H1 (cell line): Measurements from ENCODE around the gene PCDHB3. TPM values are rescaled to one million over a fixed set of nuclear protein-coding genes. Genes with fewer than 3 reads are reported as not detected.

ENCODE experiments used
- CTCF ChIA-PET: fragments of 300-600 bp; sonication (Branson Sonifier 250); formaldehyde crosslinking; loops from one replicate; lab custom pipeline; 2021; ENCODE audit not compliant: partially characterized antibody; lab: Charles Lee
- POLR2A ChIA-PET: fragments of 300-600 bp; sonication (Branson Sonifier 250); formaldehyde crosslinking; loops from one replicate; lab custom pipeline; 2021; ENCODE audit warnings: inconsistent platforms; ENCODE audit not compliant: partially characterized antibody; lab: Charles Lee
- DNase-seq, 2 experiments: peaks; one replicate each; pipeline versions ENCODE4 v3.0.0 to v3.0.0-alpha.2; 2010 to 2022; ENCODE audit warnings: low spot score in 2 of 2, low read depth in 1 of 2, mixed read lengths in 1 of 2
- FAIRE-seq: peaks from 2 replicates; lab custom pipeline; 2011; peaks lifted over from hg19 to GRCh38; lab: Jason Lieb, UNC
- H2AFZ ChIP-seq: 2 replicates; pipeline ENCODE4 v1.8.1; 2012; ENCODE audit warnings: low read length, inconsistent platforms
- H2AK5ac ChIP-seq: 2 replicates; pipeline ENCODE4 v1.6.1; 2013; ENCODE audit warnings: low read depth, low read length
- H2BK120ac ChIP-seq: replicated peaks from 2 replicates; pipeline ENCODE3; 2013; ENCODE audit warnings: low read depth, low read length, inconsistent platforms
- H2BK12ac ChIP-seq: 2 replicates; pipeline ENCODE4 v1.6.1; 2013; ENCODE audit warnings: low read depth, low read length
- H2BK15ac ChIP-seq: 2 replicates; pipeline ENCODE4 v1.6.1; 2013; ENCODE audit warnings: low read length
- H2BK20ac ChIP-seq: 2 replicates; pipeline ENCODE4 v1.6.1; 2013; ENCODE audit warnings: low read length
- H2BK5ac ChIP-seq: 2 replicates; pipeline ENCODE4 v1.6.1; 2013; ENCODE audit warnings: low read depth, low read length
- H3K14ac ChIP-seq: 2 replicates; pipeline ENCODE4 v1.6.1; 2013; ENCODE audit warnings: inconsistent platforms; ENCODE audit not compliant: insufficient read length
- H3K18ac ChIP-seq: 2 replicates; pipeline ENCODE4 v1.6.1; 2013; ENCODE audit warnings: low read length; ENCODE audit errors: extremely low read depth
- H3K23ac ChIP-seq: 2 replicates; pipeline ENCODE4 v1.6.1; 2013; ENCODE audit warnings: inconsistent platforms; ENCODE audit not compliant: insufficient read length
- H3K23me2 ChIP-seq: 2 replicates; pipeline ENCODE4 v1.6.1; 2013; ENCODE audit warnings: low read depth, low read length
- H3K27ac ChIP-seq: 2 replicates; pipeline ENCODE4 v1.6.1; 2011; ENCODE audit warnings: low read depth, low read length, inconsistent platforms
- H3K27me3 ChIP-seq, 4 experiments: replicated peaks in 1 of 4; 1 replicate in 1 of 4; 2 replicates in 3 of 4; pipeline versions ENCODE4 v1.6.1 to v1.8.1; 2011 to 2013; ENCODE audit warnings: low read length in 3 of 4, mild to moderate bottlenecking in 3 of 4, inconsistent platforms in 2 of 4, mixed read lengths in 2 of 4, moderate library complexity in 1 of 4; ENCODE audit not compliant: control insufficient read depth in 3 of 4, insufficient read depth in 3 of 4; ENCODE audit errors: extremely low read depth in 1 of 4
- H3K36me3 ChIP-seq, 4 experiments: 2 replicates each; pipeline versions ENCODE4 v1.6.1 to v1.8.1; 2011 to 2013; ENCODE audit warnings: mild to moderate bottlenecking in 4 of 4, low read length in 3 of 4, moderate library complexity in 2 of 4, control low read depth in 1 of 4, inconsistent platforms in 1 of 4; ENCODE audit not compliant: insufficient read depth in 4 of 4, control insufficient read depth in 2 of 4
- H3K4ac ChIP-seq: replicated peaks from 2 replicates; pipeline ENCODE3; 2013; ENCODE audit warnings: low read length, low read depth, mixed read lengths, inconsistent platforms; ENCODE audit not compliant: insufficient read length
- H3K4me1 ChIP-seq, 4 experiments: replicated peaks in 1 of 4; 1 replicate in 1 of 4; 2 replicates in 3 of 4; pipeline versions ENCODE4 v1.6.1 to v1.8.1; 2011 to 2013; ENCODE audit warnings: low read length in 3 of 4, inconsistent platforms in 2 of 4, mixed read lengths in 1 of 4; ENCODE audit not compliant: insufficient read depth in 4 of 4, control insufficient read depth in 3 of 4
- H3K4me2 ChIP-seq, 2 experiments: 2 replicates each; pipeline versions ENCODE4 v1.6.1 to v1.8.1; 2011 to 2013; ENCODE audit warnings: low read depth in 2 of 2, low read length in 2 of 2, control low read depth in 1 of 2, inconsistent platforms in 1 of 2, mild to moderate bottlenecking in 1 of 2; ENCODE audit not compliant: insufficient read depth in 1 of 2
- H3K4me3 ChIP-seq, 4 experiments: fragments of 200-600, 300-600 bp in 1 of 4; sonication (generic), shearing (Covaris generic), sonication (Bioruptor Twin) in 1 of 4; 2 replicates each; pipeline versions ENCODE4 v1.5.1 to v1.8.1; 2011 to 2016; ENCODE audit warnings: low read length in 4 of 4, low read depth in 3 of 4, control low read depth in 2 of 4, inconsistent platforms in 2 of 4, mild to moderate bottlenecking in 2 of 4, mixed read lengths in 1 of 4, moderate library complexity in 1 of 4; ENCODE audit not compliant: insufficient read depth in 2 of 4; ENCODE audit errors: extremely low read depth in 1 of 4
- H3K56ac ChIP-seq: replicated peaks from 2 replicates; pipeline ENCODE3; 2013; ENCODE audit warnings: low read depth, mild to moderate bottlenecking, mixed read lengths, low read length, inconsistent platforms; ENCODE audit not compliant: insufficient read length
- H3K79me1 ChIP-seq: 2 replicates; pipeline ENCODE4 v1.6.1; 2013; ENCODE audit warnings: low read depth, low read length, control low read depth
- H3K79me2 ChIP-seq, 2 experiments: 2 replicates each; pipeline versions ENCODE4 v1.6.1 to v1.8.1; 2012 to 2013; ENCODE audit warnings: low read length in 2 of 2, mild to moderate bottlenecking in 2 of 2, inconsistent platforms in 1 of 2; ENCODE audit not compliant: insufficient read depth in 2 of 2, control insufficient read depth in 1 of 2
- H3K9ac ChIP-seq, 4 experiments: replicated peaks in 1 of 4; 1 replicate in 1 of 4; 2 replicates in 3 of 4; pipeline versions ENCODE4 v1.6.1 to v1.8.1; 2011 to 2013; ENCODE audit warnings: low read depth in 3 of 4, low read length in 3 of 4, control low read depth in 2 of 4, mild to moderate bottlenecking in 2 of 4, moderate library complexity in 2 of 4, inconsistent platforms in 1 of 4; ENCODE audit errors: extremely low read depth in 1 of 4
- H3K9me3 ChIP-seq, 2 experiments: 2 replicates each; pipeline versions ENCODE4 v1.6.1 to v1.8.1; 2012 to 2013; ENCODE audit warnings: mild to moderate bottlenecking in 2 of 2, moderate library complexity in 2 of 2, control low read depth in 1 of 2, inconsistent platforms in 1 of 2, low read depth in 1 of 2, low read length in 1 of 2, mixed read lengths in 1 of 2; ENCODE audit not compliant: insufficient read depth in 2 of 2
- H4K20me1 ChIP-seq, 2 experiments: replicated peaks in 1 of 2; 2 replicates each; pipeline versions ENCODE3 to v1.8.1; 2011 to 2013; ENCODE audit warnings: inconsistent platforms in 2 of 2, low read length in 2 of 2, mild to moderate bottlenecking in 1 of 2; ENCODE audit not compliant: insufficient read depth in 2 of 2, control insufficient read depth in 1 of 2
- H4K5ac ChIP-seq: 2 replicates; pipeline ENCODE4 v1.6.1; 2013; ENCODE audit warnings: low read length, low read depth, mixed read lengths, inconsistent platforms; ENCODE audit not compliant: insufficient read length
- H4K8ac ChIP-seq: 2 replicates; pipeline ENCODE4 v1.8.0; 2013; ENCODE audit warnings: mild to moderate bottlenecking, moderate library complexity, low read length, inconsistent platforms; ENCODE audit not compliant: insufficient read depth; ENCODE audit errors: extremely low read depth
- H4K91ac ChIP-seq: replicated peaks from 2 replicates; pipeline ENCODE3; 2013; ENCODE audit warnings: low read length, mixed read lengths, inconsistent platforms; ENCODE audit not compliant: insufficient read length
- MAFK ChIP-seq: IDR thresholded peaks from 2 replicates; pipeline ENCODE4 v1.6.1; 2012; ENCODE audit warnings: low read depth, mild to moderate bottlenecking, improper control_type of control experiment, low read length
- NANOG ChIP-seq: IDR thresholded peaks from 2 replicates; pipeline ENCODE4 v1.6.1; 2011; ENCODE audit warnings: low read length, low read depth, mild to moderate bottlenecking, inconsistent platforms; ENCODE audit not compliant: insufficient read depth, poor library complexity, severe bottlenecking
- SIRT6 ChIP-seq: IDR thresholded peaks from one replicate; pipeline ENCODE4 v1.7.1; 2012; ENCODE audit warnings: low read length, inconsistent platforms
- SRF ChIP-seq: IDR thresholded peaks from 2 replicates; pipeline ENCODE4 v1.6.1; 2011; ENCODE audit warnings: mild to moderate bottlenecking, low read depth, low read length, moderate library complexity
- TAF1 ChIP-seq: IDR thresholded peaks from 2 replicates; pipeline ENCODE4 v1.6.1; 2011; ENCODE audit warnings: mild to moderate bottlenecking, low read depth, low read length
- TAF7 ChIP-seq: optimal IDR thresholded peaks from 2 replicates; pipeline ENCODE3; 2011; ENCODE audit warnings: low read depth, mild to moderate bottlenecking, inconsistent platforms, low read length, moderate library complexity, borderline replicate concordance
- TEAD4 ChIP-seq: IDR thresholded peaks from 2 replicates; pipeline ENCODE4 v1.6.1; 2012; ENCODE audit warnings: low read depth, low read length, inconsistent platforms, mixed read lengths
- polyA plus RNA-seq, 7 experiments: library from polyadenylated mRNA; depleted of rRNA in 3 of 7; stranded (reverse) in 5 of 7; unstranded in 2 of 7; fragments of >200 nt in 5 of 7; fragments of 200-250 nt in 2 of 7; gene quantifications; 1 replicate in 5 of 7; 2 replicates in 1 of 7; 4 replicates in 1 of 7; pipeline versions ENCODE4 v1.2.1 to v1.2.3, GENCODE V29; 2011 to 2013; ENCODE audit warnings: missing spikeins in 2 of 7, mixed read lengths in 2 of 7
- total RNA-seq: library from RNA; stranded (reverse); fragmentation: NEBNext Ultra II Directional; extraction: Animal tissue kit (Norgen Biotek cat#: 25700); gene quantifications from 2 replicates; pipeline ENCODE4 v1.2.1, GENCODE V29; 2021
- TF ChIP-seq, protein P1 (sequence below): IDR thresholded peaks from 2 replicates; pipeline ENCODE4 v1.6.1; 2012; ENCODE audit warnings: inconsistent platforms

PCDHB3 gene
- total and polyA plus RNA-seq, 2 of the 8 experiments (the other 6 are each of a cell fraction or from before 2014, with no cell fraction given): 1.6 to 3.4 TPM

DNA sequence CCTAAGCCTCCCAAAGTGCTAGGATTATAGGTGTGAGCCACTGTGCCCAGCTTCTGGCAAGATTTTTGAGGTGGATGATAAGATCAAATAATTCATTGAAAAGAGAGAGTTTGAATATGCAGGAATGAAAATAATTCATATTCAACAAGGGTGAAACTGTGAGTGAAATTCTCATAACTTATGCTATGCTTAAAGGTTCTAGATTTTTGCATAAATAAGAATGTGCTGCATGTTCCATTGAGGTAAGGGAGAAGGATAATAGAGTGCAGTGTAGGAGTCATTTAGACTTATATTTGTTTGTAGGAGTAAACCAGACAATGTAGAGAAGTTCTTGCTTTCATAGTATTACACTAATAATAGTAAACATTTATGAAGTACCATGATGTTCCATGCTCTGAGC, 18.0 kb upstream of the PCDHB3 start:
- FAIRE-seq: no peak
- no peak overlapping the region for H3K4me2 ChIP-seq

More for the DNA sequence above, 18.0 kb upstream of the PCDHB3 start:
- no peak overlapping the region for H3K56ac ChIP-seq
- no peak overlapping the region for H2BK120ac ChIP-seq
- H2AFZ ChIP-seq: no peak overlapping the region
- no peak overlapping the region for H3K27ac ChIP-seq
- H3K14ac ChIP-seq: no peak overlapping the region
- TF ChIP-seq SIRT6: no peak
- no peak for TF ChIP-seq TAF1
- TF ChIP-seq, protein P1, sequence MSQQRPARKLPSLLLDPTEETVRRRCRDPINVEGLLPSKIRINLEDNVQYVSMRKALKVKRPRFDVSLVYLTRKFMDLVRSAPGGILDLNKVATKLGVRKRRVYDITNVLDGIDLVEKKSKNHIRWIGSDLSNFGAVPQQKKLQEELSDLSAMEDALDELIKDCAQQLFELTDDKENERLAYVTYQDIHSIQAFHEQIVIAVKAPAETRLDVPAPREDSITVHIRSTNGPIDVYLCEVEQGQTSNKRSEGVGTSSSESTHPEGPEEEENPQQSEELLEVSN: no peak
- TF ChIP-seq TEAD4: no peak
- no peak for TF ChIP-seq MAFK
- TF ChIP-seq TAF7: no peak
- TF ChIP-seq NANOG: no peak
- no peak for TF ChIP-seq SRF
- no peak overlapping the region for H2BK20ac ChIP-seq
- ChIA-PET CTCF (interaction anchor here (0.7 to 3.4 kb wide), 8 partner anchors 12 to 482 kb away, joined by 3 to 24 read pairs (median 3); partner anchors contain the start of genes PCDHA11, PCDHA6, PCDHB16 and PCDHB2), POLR2A (no interaction called here)
- no peak overlapping the region for H2BK12ac ChIP-seq
- no peak overlapping the region for H3K4ac ChIP-seq
- no peak overlapping the region for H2BK15ac ChIP-seq
- no peak overlapping the region for H3K4me3 ChIP-seq
- no peak overlapping the region for H4K5ac ChIP-seq
- peaks cover 0 to 4% (median 0%) of the 10 kb centered on the region in 4 experiments; a peak in 1 of 7 replicates for H3K4me1 ChIP-seq
- H3K9me3 ChIP-seq: no peaks in the 10 kb centered on the region
- no peaks in the 10 kb centered on the region for H3K27me3 ChIP-seq
- no peaks in the 10 kb centered on the region for H3K36me3 ChIP-seq
- H3K79me2 ChIP-seq: no peaks in the 10 kb centered on the region
- H2AK5ac ChIP-seq: no peak overlapping the region
- H2BK5ac ChIP-seq: no peak overlapping the region
- H3K18ac ChIP-seq: no peak overlapping the region
- no peak for DNase-seq
- no peak overlapping the region for H4K8ac ChIP-seq
- H4K91ac ChIP-seq: no peak overlapping the region
- no peak overlapping the region for H3K9ac ChIP-seq
- H4K20me1 ChIP-seq: no peaks in the 10 kb centered on the region
- H3K23ac ChIP-seq: no peak overlapping the region
- H3K79me1 ChIP-seq: no peaks in the 10 kb centered on the region
- H3K23me2 ChIP-seq: no peaks in the 10 kb centered on the region; the same call in 1 of the 2 replicates
